Gastrocnemius medialis (tissue), 4 donors: ENCODE results near the gene CCDC38. TPM values are rescaled to one million over a fixed set of nuclear protein-coding genes. Genes with fewer than 3 reads are reported as not detected.

Experiments
- ATAC-seq, 2 donors: fragments of 150-250 bp; one replicate each; pipeline ENCODE4 v1.9.1; 2016
- DNase-seq, 2 donors: peaks; one replicate each; pipeline ENCODE4 v3.0.0-alpha.2; 2019
- H3K27ac ChIP-seq, 4 donors: fragments of 200-600 bp; sonication (generic); 1 replicate in 1 of 4; 2 replicates in 3 of 4; pipeline ENCODE4 v1.5.1; 2016 to 2018; ENCODE audit warnings: mild to moderate bottlenecking in 2 of 4, moderate library complexity in 1 of 4
- H3K27me3 ChIP-seq, 3 donors: fragments of 200-600 bp; sonication (generic) in 2 of 3; 1 replicate in 1 of 3; 2 replicates in 2 of 3; pipeline versions ENCODE4 v1.5.1 to v1.6.0; 2016 to 2019; ENCODE audit warnings: mild to moderate bottlenecking in 1 of 3, moderate library complexity in 1 of 3
- H3K36me3 ChIP-seq, 2 donors: fragments of 200-600 bp; sonication (generic) in 1 of 2; one replicate each; pipeline ENCODE4 v1.5.1; 2017 to 2018
- H3K4me1 ChIP-seq, 2 donors: fragments of 200-600 bp; sonication (generic) in 1 of 2; one replicate each; pipeline ENCODE4 v1.5.1; 2016 to 2017; ENCODE audit warnings: mild to moderate bottlenecking in 2 of 2
- H3K4me3 ChIP-seq, 4 donors: fragments of 200-600 bp; sonication (generic) in 3 of 4; 1 replicate in 1 of 4; 2 replicates in 3 of 4; pipeline ENCODE4 v1.5.1; 2016 to 2019; ENCODE audit warnings: mild to moderate bottlenecking in 2 of 4
- H3K9me3 ChIP-seq, 3 donors: fragments of 200-600 bp; sonication (generic) in 2 of 3; 1 replicate in 1 of 3; 2 replicates in 2 of 3; pipeline ENCODE4 v1.5.1; 2016 to 2019
- CTCF ChIP-seq, 5 experiments: fragments of 450-650 bp in 3 of 5; fragments of 200-600 bp in 2 of 5; sonication (generic) in 2 of 5; IDR thresholded peaks in 4 of 5; conservative IDR thresholded peaks in 1 of 5; 1 replicate in 4 of 5; 2 replicates in 1 of 5; pipeline ENCODE4 v1.5.1; 2016 to 2019; ENCODE audit warnings: antibody characterized with exemption in 5 of 5, mild to moderate bottlenecking in 3 of 5, moderate library complexity in 3 of 5
- POLR2A ChIP-seq, 2 donors: fragments of 450-650 bp; IDR thresholded peaks; one replicate each; pipeline ENCODE4 v1.6.1; 2017; ENCODE audit warnings: antibody characterized with exemption in 2 of 2, mild to moderate bottlenecking in 2 of 2, moderate library complexity in 2 of 2
- in situ Hi-C, 4 donors: fragments of 200-750 bp; cut with MboI; loops; one replicate each; pipeline versions ENCODE4 v1.15.0 to v1.8.0; 2017; ENCODE audit warnings: low sequenced_read_pairs in 4 of 4
- intact Hi-C: fragments of 100-400 bp; cut with DNase I; formaldehyde crosslinking; loops from one replicate; pipeline ENCODE4 v1.15.1; 2023; ENCODE audit warnings: low total_unique reads
- total RNA-seq, 4 donors: library from RNA; depleted of rRNA; stranded (reverse); fragments of >200 nt; gene quantifications; one replicate each; pipeline versions ENCODE4 v1.1.0 to v1.2.3, GENCODE V29; 2016

Gene CCDC38
- total RNA-seq, 4 donors from 2014 or later: not detected

GRCh38 chr12:95908573-95908972 is 33.8 kb downstream of the CCDC38 start:
- Histone ChIP-seq H3K4me3 (no peak overlapping the region), H3K4me1 (no peaks in the 10 kb centered on the region), H3K27me3 (no peaks in the 10 kb centered on the region), H3K36me3 (no peaks in the 10 kb centered on the region), H3K9me3 (no peaks in the 10 kb centered on the region), H3K27ac (no peak overlapping the region)
- DNase-seq: no peak
- ATAC-seq: no peak
- in situ Hi-C loops (no loop called here), intact Hi-C loops (no loop called here)
- TF ChIP-seq CTCF (IDR thresholded peaks at IDR 0.05 in 4 of 5, conservative IDR thresholded peaks at IDR 0.05 in 1 of 5) (no peak), POLR2A (IDR thresholded peaks at IDR 0.05) (no peak)

- Histone ChIP-seq H3K27me3 (no peaks in the 10 kb centered on the region), H3K36me3 (no peaks in the 10 kb centered on the region), H3K4me1 (no peaks in the 10 kb centered on the region), H3K9me3 (no peaks in the 10 kb centered on the region), H3K27ac (no peak overlapping the region), H3K4me3 (no peak overlapping the region)
- in situ Hi-C loops: no loop called here
- no peak for DNase-seq
- intact Hi-C loops: no loop called here
- ATAC-seq: no peak
- TF ChIP-seq POLR2A (IDR thresholded peaks at IDR 0.05) (no peak), CTCF (IDR thresholded peaks at IDR 0.05 in 4 of 5, conservative IDR thresholded peaks at IDR 0.05 in 1 of 5) (no peak)
These were observed 44.3 kb downstream of the CCDC38 start for GRCh38 chr12:95898081-95898480.

GRCh38 chr12:95896846-95897245 is 45.6 kb downstream of the CCDC38 start:
- Histone ChIP-seq H3K27me3 (no peaks in the 10 kb centered on the region), H3K27ac (no peak overlapping the region), H3K9me3 (no peaks in the 10 kb centered on the region), H3K4me1 (no peaks in the 10 kb centered on the region), H3K36me3 (no peaks in the 10 kb centered on the region), H3K4me3 (no peak overlapping the region)
- DNase-seq (no peak), ATAC-seq (no peak)
- TF ChIP-seq CTCF (IDR thresholded peaks at IDR 0.05 in 4 of 5, conservative IDR thresholded peaks at IDR 0.05 in 1 of 5): no peak
- no peak for TF ChIP-seq POLR2A (IDR thresholded peaks at IDR 0.05)
- in situ Hi-C loops: no loop called here
- intact Hi-C loops: no loop called here

GRCh38 chr12:95890958-95891357 is 51.5 kb downstream of the CCDC38 start:
- Histone ChIP-seq H3K36me3 (no peaks in the 10 kb centered on the region), H3K4me1 (no peaks in the 10 kb centered on the region), H3K27ac (no peak overlapping the region), H3K27me3 (no peaks in the 10 kb centered on the region), H3K9me3 (no peaks in the 10 kb centered on the region), H3K4me3 (no peak overlapping the region)
- TF ChIP-seq POLR2A (IDR thresholded peaks at IDR 0.05) (no peak), CTCF (IDR thresholded peaks at IDR 0.05 in 4 of 5, conservative IDR thresholded peaks at IDR 0.05 in 1 of 5) (no peak)
- in situ Hi-C loops (no loop called here), intact Hi-C loops (no loop called here)
- DNase-seq (no peak), ATAC-seq (no peak)

- Histone ChIP-seq H3K4me1 (no peaks in the 10 kb centered on the region), H3K4me3 (no peak overlapping the region), H3K27ac (no peak overlapping the region), H3K36me3 (no peaks in the 10 kb centered on the region), H3K9me3 (no peaks in the 10 kb centered on the region), H3K27me3 (no peaks in the 10 kb centered on the region)
- intact Hi-C loops: no loop called here
- TF ChIP-seq POLR2A (IDR thresholded peaks at IDR 0.05) (no peak), CTCF (IDR thresholded peaks at IDR 0.05 in 4 of 5, conservative IDR thresholded peaks at IDR 0.05 in 1 of 5) (no peak)
- in situ Hi-C loops: no loop called here
- DNase-seq (no peak), ATAC-seq (no peak)
These were observed 55.1 kb downstream of the CCDC38 start for GRCh38 chr12:95887311-95887710.
